HG02759 (cell line): ENCODE data around the gene ETV3.

Experiments used
- ATAC-seq: cut with Tn5 transposase; IDR thresholded peaks from one replicate; pipeline ENCODE4 v1.9.1; 2021; ENCODE audit warnings: mild to moderate bottlenecking, moderate library complexity; ENCODE audit not compliant: unreplicated experiment

ETV3 gene

DNA sequence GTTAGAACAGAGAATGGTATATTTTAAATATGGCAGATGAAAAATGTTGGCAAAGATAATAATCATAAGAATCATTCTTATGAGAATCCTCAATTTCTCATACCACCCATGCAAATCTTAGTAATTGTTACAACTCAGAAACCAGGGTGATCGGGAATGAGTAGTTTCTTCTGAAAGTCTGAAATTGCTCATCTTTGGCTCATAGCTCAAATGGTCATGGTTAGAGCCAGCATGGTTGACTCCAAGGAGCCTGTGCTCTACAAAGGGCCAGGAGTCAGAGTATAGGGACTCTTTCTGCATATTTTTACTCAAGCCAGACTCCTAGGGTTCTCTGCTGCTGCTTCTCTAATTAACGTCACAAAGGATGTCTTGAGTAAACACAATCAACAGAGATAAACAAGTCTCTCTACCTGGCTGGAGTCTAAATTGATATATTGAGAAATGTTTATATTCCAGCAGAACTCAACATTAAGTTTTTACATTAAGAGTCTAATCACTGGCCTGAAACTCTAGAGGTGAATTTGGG, 1.9 kb upstream of the ETV3 start:
- ATAC-seq: no peak

DNA sequence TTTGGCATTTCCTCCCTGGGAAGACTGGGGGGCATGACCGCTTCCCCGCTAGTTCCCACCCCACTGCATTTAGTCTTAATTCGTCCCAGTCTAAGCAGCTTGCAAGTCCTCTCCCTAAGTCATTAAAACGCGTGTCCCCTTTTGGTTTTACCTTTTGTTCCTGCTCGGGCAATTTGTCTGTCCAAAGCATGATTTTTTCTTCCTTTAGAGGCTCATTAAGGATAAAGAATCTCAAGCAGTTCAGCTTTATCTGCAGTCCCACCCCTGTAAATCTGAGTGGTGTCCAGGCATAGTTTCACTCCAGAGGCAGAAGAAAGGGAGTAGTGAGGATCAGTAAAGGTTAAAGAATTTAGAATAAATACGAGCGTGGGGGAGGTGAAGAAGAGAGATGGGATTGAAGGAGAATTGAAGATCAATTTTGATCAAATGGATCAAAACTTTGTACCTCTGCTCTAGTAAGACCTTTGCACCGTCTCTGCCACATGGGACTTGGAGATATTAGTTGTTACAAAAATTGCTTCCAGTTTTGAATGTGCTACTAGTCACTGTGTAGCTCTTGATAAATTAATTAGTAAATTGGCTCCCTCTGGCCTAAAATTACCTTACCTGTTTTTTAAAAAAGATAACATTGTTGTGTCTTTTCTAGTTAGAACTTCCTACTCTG, 989 bp upstream of the ETV3 start:
- no peak for ATAC-seq

DNA sequence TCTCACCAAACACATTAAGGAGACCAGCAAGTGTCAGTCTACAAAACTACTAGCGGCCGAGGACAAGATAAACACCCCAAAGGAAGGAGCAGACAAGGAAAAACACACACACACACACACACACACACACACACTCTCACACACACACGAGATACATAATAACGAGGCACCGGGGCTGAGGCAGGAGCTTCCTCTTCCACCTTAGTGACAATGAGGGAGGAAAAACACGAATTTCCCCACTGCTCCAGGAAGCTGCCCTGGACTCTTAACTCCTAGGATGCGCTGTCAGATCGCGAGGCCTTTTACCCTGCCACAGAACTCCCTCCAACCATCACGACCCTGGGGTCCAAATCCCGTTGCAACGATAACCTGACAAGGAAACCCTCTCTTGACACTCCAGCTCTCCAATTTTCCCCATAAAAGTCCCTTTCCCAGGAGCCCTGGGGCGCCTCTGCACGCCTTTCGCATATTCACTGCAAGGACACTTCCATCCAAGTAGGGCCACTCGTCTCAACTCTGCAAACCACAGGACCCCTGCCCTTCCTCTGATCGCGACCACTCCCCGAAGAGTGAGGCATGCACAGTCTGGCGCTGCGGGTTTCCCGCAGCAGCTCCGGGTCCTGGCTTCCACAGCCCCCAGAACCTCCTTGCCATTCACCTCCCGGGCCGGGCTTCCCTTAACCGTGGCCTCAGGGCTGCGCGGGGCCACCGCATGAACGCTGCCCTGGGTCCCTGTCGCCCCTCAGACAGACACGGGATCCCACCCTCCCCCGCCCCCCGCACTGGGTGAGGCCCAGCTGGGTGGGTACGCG, 581 bp downstream of the ETV3 start:
- ATAC-seq: no peak

DNA sequence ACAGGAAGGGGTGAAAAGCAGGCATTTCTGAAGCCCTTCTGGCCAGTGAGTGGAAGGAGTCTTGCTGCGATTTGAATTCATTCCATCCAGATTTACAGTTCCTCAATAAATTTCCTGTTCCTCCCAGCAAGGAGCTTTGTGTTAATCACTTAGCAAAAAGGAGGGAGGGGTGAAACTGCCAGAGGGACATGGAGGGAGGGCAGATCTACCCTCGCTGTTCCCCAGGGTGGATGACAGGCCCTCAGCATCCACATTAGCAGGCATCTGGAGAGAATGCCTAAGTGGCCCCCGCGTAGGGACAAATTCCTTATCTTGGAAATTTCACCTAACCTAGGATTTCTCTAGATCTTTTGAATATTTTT, 1.2 kb downstream of the ETV3 start:
- no peak for ATAC-seq

DNA sequence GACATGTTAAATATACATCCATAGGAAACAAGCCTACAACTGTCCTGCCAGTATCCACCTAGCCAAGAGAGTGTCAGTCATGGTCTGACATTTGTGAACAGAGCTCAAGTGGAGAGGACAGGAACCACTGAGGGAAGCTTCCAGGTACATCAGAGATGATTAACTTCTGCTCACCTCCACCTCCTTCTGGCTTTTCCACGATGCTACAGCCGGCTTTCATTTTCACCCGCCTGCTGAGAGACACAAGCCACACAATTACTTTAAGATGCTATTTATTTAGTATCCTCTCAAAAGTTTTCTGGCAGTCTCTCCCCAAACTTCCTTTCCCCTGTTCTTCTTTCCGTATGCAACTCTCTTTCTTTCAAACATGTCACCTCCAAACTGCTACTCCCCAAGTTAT, 2.1 kb downstream of the ETV3 start:
- no peak for ATAC-seq

DNA sequence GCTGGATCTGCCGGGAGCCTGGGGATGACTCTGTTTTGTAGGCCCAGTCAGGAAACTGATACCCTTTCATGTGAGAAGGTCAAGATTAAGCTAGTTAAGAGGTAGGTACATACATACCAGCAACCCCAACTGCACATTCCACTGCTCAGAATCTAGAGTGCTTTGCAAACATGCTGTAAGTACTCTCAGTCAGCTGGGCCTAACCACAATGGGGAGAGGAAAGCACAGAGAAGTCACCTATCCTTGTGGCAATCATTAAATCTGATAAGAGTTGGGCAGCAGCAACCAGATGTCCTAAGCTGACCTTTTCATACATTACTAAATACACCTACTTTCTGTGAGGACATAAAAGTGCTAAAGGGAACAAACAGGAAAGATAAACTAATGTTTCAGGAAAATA, 2.5 kb downstream of the ETV3 start:
- no peak for ATAC-seq

DNA sequence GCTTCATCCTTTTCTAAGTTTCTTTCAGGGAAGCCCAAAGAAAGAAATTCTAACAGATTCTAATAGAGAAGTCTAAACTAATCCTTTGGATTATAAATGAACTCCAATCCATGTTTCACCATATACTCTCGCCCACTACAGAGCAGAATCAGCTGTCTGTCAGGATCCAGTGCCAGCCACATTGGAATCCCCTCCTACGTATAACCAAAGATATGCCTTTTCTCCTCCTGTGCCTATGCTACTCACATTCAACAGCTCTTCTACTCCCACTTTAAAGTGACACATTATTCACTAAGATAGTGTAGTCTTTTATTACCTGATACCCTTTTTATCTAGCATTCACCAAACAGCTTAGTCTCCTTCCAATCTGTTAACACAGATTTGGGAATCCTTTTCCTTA, 3.1 kb downstream of the ETV3 start:
- no peak for ATAC-seq

DNA sequence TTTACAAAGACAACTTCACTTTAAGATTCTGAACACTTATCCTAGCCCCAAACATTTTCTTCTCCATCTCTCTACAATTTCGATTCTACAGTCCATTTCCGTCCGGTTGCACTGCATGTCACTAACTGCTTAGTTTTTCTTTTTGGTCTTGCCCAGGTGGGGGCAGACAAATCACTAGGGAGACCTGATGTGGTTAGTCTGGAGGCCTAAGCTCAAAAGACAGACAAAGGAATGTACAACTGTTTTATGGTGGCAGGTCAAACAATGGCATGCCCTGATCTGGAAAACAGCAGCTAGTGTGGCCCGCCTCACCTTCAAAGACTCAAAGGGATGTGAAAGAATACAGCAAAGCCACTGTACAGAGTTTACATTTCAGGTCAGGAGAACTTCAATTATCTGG, 3.8 kb downstream of the ETV3 start:
- ATAC-seq: no peak

DNA sequence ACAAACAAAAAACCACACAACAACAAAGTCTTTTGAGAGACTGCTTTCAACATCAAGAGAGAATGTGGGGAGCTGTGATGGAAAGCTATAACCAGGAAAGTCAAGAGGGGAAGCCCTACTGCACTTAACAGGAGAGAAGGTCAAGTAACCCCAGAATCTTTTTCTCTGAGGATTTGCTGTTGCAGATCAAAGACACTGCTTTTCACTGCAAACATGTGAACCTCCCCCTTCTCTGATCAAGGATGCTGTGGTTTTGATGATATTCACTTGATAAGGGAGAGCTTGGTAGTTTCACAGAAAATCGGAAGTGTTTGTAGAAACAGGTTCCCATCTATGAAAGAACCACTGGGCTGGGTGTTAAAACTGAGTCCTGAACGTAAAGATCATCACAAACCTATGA, 4.8 kb downstream of the ETV3 start:
- no peak for ATAC-seq

DNA sequence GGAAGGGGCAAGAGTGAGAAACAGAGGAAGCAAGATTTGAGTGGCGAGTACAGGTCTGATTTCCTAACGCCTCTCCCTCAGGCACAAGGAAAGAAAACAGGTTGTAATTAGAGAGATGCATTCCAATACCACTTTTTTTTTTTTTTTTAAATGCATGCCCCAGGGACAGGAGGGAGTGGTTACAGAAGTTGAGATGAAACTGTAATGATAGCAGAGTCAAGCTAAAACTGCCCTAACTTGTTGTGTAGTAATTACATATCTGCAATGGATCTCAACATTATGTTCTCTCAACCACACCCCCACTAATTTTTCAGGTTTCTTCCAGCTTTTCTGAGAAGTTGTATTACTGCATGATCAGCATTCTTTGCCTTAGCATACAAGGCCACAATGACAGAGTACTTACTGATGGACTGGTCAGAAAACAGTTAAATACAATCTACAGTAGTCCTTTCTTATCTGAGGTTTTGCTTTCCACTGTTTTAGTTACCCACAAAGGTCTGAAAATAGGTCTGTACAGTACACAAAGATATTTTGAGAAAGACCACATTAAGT, 5.5 kb downstream of the ETV3 start:
- no peak for ATAC-seq

DNA sequence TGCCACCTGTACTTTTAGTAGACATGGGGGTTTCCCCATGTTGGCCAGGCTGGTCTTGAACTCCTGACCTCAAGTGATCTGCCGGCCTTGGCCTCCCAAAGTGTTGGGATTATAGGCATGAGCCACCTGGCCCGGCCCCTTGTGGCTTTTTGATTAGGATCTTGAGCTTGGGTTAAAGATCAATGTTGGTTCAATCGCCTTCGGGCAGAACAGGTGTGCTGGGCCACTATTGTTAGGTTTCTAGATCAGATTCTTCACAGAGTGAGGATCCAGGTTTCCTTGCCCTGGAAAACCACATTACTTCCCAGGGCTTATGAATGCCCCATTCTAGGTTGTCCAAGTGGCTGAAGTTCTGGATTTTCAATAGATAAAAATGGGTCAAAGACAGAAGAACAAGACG, 6.1 kb downstream of the ETV3 start:
- ATAC-seq: no peak

DNA sequence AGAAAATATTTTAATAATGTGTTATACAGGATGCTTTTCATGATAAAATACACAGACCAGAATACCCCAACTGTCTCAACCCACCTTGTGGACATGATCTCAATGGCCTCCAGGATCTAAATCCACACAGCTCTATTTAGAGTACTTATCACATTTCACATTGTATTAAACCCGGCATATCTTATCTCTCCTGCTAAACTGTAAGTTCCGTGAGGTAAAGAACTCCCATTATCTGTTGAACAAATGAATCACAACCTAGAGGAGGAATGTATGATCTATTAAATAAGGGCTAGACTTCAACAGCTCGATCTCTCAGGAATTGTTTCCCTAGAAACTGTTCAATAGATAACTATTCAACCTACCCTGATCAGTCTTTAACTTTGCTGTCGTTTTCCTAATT, 6.9 kb downstream of the ETV3 start:
- ATAC-seq: no peak

DNA sequence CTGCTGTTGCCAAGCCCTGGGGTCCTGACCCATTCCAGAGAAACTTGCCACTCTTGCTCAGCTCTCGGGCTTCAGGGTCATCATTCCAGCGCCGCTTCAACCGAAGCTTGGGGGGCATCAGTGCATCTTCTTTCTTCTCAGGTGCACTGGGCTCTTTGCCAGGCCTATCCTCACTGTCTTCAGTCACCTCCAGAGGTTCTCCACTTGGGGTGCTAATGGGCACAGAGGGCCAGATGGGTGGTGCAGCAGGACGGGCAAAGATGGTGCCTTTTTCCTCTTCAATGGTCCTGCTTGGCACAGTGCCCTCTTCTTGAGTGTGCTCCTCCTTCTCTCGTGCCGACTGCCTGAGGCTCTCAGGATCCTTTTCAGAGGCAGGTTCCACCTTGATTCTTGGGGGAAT, 13.3 kb downstream of the ETV3 start:
- no peak for ATAC-seq

DNA sequence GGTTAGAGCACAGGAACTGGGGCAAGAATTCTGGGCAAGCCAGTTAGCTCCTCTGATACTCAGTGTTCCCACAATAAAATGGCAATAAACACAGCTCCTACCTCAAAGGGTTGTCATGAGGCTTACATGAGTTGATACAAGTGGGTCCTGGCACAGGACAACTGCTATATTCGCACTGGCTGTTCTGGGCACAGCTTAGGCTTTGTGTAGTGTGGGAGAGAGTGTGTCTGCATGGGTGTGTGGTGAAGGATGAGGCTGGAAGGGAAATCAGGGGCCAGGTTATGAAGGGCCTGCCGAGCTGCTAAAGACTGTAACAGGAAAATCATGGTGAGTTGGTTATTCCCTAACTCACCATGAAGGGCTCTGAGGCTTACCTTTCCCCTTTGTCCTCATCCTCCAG, 18.7 kb downstream of the ETV3 start:
- no peak for ATAC-seq

DNA sequence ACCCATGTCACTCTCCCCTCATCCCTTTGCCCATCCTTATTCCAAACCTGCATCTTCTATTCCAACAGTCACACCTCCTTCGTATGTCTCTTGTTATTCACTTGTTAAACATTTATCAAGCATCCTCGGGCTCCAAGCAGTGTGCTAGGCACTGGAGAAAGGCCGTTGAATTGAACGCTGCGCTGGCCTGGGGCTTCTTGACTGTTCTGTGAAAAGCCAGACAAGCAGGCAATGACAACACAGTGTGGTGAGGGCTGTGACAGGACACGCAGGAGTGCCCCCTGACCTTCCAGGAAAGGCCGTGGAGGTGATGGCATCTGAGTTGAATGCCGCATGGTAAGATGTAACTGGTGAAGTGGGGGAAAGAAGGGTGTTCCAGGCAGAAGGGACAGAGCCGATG, 19.2 kb downstream of the ETV3 start:
- no peak for ATAC-seq

DNA sequence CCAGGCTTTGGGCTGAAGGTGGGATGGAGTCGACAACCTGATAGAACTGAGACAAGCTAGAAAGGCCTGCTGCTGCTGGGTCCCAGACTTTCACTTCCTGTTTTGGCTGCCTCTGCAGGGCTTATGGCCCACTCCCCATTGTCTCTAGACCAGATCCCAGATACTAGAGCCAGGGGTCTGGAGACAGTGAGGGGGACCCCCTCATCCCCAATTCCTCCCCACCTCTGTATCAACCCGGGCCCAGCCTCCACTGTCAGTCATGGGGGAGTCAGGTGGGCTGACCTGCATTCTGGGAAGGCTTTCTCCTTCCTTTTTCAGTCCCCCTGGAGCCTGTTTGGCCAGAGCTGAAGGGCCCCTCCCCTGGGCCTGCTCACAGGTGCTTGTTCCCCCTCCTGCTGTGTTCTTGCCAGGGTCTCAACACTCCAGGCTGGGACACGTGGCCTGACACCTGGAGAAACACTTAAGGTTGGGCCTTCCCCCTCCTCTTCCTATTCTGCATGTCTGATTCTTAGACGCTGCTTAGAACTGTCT, 20.6 kb downstream of the ETV3 start:
- peak; percentile 65 for ATAC-seq

DNA sequence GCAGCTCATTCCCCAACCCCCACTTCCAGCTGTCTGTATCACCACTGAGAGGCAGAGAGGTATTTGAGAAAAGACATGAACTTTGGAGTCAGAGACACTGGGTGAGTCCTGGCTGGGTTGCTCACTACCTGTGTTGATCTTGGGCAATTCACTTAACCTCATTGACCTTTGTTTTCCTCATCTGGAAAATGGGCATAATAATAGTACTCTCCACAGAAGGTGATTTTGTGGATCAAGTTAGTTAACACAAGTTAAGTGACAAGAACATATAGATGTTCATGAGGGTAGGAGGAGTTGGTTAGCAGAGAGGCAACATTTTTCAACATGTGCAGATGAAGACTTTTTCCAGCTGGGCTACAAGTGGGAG, 21.5 kb downstream of the ETV3 start:
- no peak for ATAC-seq

DNA sequence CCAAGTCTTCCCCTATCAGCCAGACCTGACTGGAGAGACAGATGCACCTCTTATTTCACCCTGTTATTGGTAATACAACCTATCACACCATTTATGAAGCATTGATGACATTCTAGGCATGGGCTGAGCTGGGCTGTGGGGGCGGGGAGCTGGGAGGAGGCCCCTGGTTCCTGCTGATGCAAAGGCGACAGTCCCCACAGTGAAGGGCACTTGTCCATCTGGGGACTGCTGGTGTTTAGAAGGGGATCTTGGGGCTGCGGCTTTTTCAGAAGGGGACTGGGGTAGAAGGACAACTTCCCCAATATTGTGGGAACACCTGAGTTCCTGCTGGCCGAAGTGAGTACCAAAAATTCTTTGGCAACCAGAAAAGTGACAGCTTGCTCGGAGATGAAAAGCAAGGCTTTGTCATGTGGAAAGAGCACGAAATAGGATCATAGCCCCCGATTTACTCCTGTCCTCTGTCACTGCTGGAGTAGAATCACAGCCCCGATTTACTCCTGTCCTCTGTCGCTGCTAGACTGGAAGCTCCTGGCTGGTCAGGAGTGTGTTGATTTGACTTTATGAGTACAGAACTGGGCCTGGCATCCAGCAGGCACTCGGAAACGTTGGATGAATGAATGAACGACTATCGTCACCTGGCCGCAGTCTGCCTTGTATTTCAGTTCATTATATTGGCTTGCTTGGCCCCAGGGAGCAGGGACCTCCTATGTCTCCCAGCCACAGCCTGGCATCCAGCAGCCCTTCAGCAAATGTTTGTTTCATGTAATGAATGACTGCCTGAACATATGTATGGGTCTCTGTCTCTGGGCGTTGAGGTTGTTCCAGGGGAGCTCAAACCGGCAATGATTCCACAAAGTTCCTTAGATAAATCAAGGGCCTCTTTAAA, 22.1 kb downstream of the ETV3 start:
- ATAC-seq: no peak

DNA sequence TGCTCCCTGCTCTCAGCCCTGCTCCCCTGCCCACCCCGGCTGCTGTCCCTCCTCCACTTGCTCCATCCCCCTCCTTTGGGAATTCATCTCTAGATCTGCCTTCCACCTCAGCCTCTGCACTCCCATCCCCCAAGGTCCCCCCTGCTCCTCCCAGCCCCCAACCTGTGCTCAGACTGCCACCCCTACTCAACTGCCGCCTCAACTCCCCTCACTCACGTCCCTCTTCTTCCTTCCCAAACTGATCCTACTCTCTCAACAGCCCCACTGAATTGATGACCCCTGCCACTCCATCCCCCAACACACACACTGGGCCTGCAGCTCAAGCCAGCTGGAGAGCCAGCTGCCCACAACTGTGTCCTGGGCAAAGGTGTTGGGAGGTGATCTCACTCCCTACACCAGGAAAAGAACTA, 22.8 kb downstream of the ETV3 start:
- ATAC-seq: no peak

DNA sequence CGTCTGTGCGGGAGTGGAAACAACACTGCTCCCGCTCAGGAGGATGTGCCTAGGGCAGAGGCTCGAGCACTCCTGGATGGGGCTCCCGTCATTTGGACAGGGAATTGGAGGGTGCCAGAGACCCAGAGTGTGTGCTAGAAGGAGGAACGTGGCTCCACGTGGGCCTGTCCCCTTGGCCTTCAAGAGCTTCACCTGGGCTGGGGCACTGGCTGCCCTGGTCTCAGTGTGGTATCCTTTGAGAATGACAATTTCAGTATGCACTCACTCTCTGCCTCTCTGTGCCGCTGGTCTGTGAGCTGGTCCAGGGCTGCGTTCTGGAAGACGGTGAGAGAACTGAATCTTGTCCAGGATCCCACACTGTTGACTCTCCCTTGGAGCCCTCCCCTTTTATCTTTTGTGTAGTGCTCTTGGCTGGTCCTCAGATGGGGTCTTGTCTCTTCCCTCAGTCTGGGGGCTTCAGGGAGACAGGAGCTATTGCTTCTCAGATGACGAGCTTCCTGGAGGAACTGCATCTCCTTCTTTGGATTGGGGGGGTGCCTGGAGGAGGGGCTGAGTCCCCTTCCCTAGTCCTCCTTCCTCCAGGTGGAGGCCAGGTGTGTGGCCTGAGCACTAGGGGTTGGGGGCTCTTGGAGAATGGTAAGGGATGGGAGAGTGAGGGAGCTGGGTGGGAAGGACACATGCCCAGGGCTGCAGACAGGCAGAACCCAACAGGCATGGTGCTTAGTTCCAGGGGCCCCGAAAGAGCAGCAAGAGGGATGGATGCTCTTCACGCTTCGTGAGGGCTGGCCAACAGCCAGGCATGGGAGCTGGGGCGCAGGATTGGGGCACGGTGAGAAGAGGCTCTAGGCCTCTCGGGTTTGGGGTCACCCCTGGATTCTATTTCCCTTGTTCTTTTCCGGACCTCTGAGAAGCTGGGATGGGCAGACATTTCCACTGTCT, 23.7 kb downstream of the ETV3 start:
- no peak for ATAC-seq
